ENCODE results near the gene VSNL1.

DNA sequence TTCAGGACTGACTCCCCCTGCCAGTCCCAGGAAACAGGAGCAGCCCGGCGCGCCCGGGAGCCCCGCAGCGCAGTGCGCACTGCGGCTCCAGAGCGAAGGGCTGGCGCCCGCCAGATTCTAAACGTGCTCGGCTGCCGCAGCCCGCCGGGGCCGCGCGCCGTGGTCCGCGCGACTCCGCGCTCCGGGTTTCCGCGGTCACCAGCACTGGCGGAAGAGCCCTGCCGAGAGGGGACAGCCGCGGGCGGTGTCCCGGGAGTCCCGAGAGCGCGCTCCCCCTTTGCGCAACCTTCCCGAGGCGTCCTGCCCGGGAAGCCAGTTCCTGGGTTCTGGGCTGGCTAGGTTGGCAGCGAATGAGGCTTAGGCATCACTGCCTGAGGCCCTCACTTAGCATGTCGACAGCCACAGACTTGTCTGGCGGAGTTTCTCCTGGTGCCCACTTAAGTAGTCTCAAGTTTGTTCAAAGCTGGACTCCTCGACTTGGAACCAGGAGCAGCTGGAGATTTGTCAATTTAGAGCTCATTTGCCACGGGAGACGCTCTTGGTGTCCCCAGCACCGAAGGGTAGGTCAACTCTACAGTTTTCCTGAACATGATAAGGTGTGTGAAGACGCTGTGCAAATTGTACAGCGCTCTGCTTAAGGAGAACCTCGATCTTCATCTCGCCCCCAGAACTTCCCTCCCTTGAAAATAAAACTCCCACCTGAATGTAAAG lies 1.5 kb upstream of the VSNL1 start:
- TF ChIP-seq, protein P1, sequence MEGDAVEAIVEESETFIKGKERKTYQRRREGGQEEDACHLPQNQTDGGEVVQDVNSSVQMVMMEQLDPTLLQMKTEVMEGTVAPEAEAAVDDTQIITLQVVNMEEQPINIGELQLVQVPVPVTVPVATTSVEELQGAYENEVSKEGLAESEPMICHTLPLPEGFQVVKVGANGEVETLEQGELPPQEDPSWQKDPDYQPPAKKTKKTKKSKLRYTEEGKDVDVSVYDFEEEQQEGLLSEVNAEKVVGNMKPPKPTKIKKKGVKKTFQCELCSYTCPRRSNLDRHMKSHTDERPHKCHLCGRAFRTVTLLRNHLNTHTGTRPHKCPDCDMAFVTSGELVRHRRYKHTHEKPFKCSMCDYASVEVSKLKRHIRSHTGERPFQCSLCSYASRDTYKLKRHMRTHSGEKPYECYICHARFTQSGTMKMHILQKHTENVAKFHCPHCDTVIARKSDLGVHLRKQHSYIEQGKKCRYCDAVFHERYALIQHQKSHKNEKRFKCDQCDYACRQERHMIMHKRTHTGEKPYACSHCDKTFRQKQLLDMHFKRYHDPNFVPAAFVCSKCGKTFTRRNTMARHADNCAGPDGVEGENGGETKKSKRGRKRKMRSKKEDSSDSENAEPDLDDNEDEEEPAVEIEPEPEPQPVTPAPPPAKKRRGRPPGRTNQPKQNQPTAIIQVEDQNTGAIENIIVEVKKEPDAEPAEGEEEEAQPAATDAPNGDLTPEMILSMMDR (IDR thresholded peaks at IDR 0.05; ENCODE audit: insufficient read depth, low read length, poor library complexity, severe bottlenecking): no peak
- TF ChIP-seq EZH2phosphoT487 (conservative IDR thresholded peaks at IDR 0.05; ENCODE audit: low read length): no peak
